ENCODE measurements around the gene TMEM138.

Gene TMEM138

GRCh38 chr11:61341706-61342105, 20.5 kb upstream of the TMEM138 start:
- FAIRE-seq (no peak), DNase-seq (ENCODE audit: insufficient read length, low spot score) (no peak)

DNA sequence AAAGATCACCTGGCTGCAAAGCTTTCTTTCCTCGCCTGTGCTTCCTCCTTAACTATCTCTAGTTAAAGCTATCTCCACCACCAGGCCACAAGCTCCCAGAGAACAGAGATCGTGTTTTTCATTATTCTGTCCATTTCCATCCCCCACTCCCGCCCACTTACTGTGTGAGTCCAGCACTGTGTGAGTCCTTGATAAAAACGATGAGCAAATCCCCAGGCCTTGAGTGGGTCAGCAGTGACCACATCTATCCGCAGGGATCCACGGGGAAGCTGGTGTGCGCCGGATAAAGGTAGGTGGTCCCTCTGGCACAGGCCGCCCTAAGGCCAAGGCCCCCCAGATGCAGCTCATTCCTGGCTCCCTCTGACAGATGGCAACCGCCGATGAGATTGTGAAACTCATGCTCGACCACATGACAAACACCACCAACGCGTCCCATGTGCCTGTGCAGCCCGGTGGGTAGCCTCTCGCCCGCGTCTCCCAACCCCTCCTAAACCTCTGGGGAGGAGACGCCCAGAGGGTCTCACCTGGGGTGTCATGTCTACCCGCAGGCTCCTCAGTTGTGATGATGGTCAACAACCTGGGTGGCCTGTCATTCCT, 19.9 kb upstream of the TMEM138 start:
- FAIRE-seq = no peak
- DNase-seq (ENCODE audit: insufficient read length, low spot score) = no peak

- DNase-seq (ENCODE audit: insufficient read length, low spot score) = no peak
- no peak for FAIRE-seq
Observed at GRCh38 chr11:61343792-61344745, 18.1 kb upstream of the TMEM138 start.

GRCh38 chr11:61345170-61345610, 17.0 kb upstream of the TMEM138 start:
- FAIRE-seq = no peak
- DNase-seq (ENCODE audit: insufficient read length, low spot score) = no peak

- no peak for FAIRE-seq
Observed at GRCh38 chr11:61345954-61346843, 16.0 kb upstream of the TMEM138 start.

GRCh38 chr11:61347916-61348461, 14.2 kb upstream of the TMEM138 start:
- DNase-seq (ENCODE audit: insufficient read length, low spot score) (no peak), FAIRE-seq (no peak)

More at GRCh38 chr11:61345954-61346843, 16.0 kb upstream of the TMEM138 start:
- DNase-seq (ENCODE audit: insufficient read length, low spot score) = no peak

DNA sequence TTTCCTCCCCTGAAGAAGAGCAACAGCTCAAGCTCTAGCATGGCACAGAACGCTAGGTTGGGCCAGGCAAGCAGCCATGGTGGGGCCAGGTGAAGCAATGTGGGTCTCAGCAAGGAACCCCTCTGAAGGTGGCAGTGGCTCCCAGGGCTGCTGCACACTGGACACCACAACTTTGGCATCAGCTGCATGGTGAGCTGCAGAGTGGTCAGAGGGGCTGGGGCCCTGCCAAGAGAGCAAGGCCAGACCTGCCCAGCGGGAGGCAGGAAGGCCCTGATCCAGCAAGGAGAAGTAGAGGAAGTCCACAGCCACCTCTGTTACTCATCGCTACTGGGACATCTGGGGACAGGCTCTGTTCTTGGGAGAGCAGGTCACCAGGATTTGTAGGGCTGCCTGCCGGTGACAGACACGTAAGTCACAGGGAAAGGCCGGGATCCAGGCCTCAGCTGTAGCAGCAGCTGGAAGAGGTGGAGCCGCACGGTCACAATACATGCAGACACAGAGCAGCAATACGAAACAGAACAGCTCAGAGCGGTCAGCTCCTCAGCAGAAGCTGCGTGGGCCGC, 12.9 kb upstream of the TMEM138 start:
- DNase-seq (ENCODE audit: insufficient read length, low spot score) = no peak
- no peak for FAIRE-seq

DNA sequence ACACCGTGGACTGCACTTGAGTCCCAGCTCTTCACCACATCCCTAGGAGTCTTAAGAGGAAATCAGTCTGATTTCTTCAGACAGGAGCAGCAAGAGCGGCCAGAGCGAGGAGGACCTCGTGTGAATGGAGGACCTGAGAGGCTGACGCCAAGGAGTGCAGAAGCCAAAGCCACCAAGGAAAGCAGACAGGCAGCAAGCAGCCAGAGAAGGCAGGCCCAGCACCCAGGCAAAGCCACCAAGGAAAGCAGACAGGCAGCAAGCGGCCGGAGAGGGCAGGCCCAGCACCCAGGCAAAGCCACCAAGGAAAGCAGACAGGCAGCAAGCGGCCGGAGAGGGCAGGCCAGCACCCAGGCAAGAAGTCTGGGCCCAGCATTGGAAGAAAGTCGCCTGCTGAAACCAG, 12.3 kb upstream of the TMEM138 start:
- FAIRE-seq (no peak), DNase-seq (ENCODE audit: insufficient read length, low spot score) (no peak)

GRCh38 chr11:61350336-61350735, 11.8 kb upstream of the TMEM138 start:
- FAIRE-seq (no peak), DNase-seq (ENCODE audit: insufficient read length, low spot score) (no peak)

DNA sequence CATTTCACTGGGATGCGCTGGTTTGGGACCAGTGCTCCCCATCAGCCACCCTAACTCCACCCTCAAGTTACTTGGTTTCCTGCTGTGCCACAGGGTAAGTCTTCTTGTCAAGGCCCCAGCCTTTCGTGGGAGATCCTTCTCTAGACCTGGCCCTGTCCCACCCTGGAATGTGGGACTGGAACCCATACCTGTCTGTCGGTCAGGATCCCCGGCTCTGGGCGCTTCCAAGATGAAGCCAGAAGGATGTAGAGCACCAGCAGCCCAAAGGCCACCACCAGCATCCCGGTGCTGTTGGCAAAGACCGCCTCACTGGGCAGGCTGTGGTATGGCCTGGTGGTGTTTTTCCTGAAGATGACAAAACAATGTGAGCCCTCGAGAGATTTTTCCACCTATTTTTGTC, 11.4 kb upstream of the TMEM138 start:
- no peak for DNase-seq (ENCODE audit: insufficient read length, low spot score)
- FAIRE-seq = no peak

DNA sequence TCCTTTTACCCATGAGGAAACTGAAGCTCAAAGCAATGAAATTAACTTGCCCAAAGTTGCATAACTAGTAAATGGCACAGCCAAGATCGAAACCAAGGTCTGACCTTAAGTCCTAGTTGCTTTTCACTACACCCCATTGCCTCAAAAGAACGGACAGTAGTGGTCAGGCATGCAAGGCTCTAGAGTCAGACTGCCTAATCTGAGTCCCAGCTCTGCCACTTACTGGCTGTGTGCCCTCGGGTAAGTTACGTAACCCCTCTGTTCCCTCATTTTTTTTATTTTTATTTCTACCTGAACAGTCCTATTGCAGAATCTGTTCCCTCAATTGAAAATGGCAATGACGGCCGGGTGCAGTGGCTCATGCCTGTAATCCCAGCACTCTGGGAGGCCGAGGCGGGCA, 10.1 kb upstream of the TMEM138 start:
- FAIRE-seq = no peak

GRCh38 chr11:61353131-61354067, 8.8 kb upstream of the TMEM138 start:
- FAIRE-seq (no peak), DNase-seq (ENCODE audit: insufficient read length, low spot score) (no peak)

More for the DNA sequence above, 10.1 kb upstream of the TMEM138 start:
- DNase-seq (ENCODE audit: insufficient read length, low spot score) = no peak

DNA sequence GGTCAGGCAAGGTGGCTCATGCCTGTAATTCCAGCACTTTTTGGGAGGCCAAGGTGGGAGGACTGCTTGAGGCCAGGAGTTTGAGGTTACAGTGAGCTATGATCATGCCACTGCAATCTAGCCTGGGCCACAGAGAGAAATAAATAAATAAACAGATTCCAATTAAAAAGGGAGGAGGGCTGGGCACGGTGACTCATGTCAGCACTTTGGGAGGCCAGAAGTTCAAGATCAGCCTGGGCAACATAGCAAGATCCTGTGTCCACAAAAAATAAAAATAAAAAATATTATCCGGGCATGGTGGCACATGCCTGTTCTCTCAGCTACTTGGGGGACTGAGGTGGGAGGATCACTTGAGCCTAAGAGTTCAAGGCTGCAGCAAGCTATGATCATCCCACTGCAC, 8.0 kb upstream of the TMEM138 start:
- DNase-seq (ENCODE audit: insufficient read length, low spot score) (no peak), FAIRE-seq (no peak)

- DNase-seq (ENCODE audit: insufficient read length, low spot score) (no peak), FAIRE-seq (no peak)
Observed at GRCh38 chr11:61356706-61357105, 5.5 kb upstream of the TMEM138 start.

GRCh38 chr11:61357233-61357893, 4.8 kb upstream of the TMEM138 start:
- no peak for FAIRE-seq
- no peak for DNase-seq (ENCODE audit: insufficient read length, low spot score)

GRCh38 chr11:61357894-61358239, 4.3 kb upstream of the TMEM138 start:
- DNase-seq (ENCODE audit: insufficient read length, low spot score) (no peak), FAIRE-seq (no peak)

DNA sequence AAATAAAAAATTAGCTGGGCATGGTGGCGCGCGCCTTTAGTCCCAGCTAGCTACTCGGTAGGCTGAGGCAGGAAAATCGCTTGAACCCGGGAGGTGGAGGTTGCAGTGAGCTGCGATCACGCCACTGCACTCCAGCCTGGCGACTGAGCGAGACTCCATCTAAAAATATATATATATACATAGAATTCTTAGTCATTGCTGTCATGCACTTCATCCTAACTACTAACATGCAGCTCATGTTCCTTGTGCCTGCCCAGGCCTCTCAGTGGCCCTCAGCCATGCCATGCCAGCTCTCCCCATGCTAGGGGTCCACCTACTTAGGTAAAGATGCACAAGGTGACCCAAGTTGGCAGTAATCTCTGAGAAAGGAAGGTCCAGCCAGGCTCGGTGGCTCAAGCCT, 3.6 kb upstream of the TMEM138 start:
- DNase-seq (ENCODE audit: insufficient read length, low spot score) (no peak), FAIRE-seq (no peak)

DNA sequence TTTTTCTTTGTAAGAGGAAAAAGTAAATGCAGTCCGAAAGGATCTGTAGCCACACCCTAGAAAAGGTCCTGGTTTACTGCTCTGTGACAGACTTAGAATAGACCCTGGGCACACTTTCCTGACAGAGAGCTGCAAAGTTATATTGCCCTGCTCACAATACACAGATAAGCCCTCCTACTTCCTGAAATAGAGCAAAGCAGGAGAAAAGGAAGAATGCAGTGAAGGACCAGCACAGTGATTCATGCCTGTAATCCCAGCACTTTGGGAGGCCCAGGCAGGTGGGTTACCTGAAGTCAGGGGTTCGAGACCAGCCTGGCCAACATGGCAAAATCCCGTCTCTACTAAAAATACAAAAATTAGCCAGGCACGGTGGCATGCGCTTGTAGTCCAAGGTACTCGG, 2.7 kb upstream of the TMEM138 start:
- no peak for FAIRE-seq
- no peak for DNase-seq (ENCODE audit: insufficient read length, low spot score)

DNA sequence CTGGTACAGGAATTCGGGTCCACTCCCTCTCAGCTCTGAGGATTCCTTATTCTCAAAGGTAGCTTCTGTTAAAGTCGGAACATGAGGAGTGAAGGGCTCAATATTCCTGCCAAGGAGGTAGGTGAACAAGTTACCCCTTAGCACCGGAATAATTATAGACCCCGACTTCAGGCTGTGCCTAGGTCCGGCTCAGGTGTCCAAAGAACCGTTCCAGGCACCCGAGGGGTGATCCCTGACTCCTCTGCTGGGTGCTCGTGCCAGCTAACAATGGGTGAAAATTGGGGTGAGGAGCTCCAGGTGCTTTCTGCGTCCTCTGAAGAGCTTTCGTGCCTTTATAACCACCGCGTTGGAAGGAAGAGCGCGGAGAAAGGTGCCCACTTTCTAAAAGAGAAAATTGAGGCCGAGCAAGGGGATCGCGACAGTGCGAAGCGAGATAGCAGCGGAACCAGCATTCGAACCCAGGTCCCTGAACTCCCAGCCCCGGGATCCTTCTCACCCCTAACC, 885 bp upstream of the TMEM138 start:
- no peak for FAIRE-seq

More for the DNA sequence above, 885 bp upstream of the TMEM138 start:
- no peak for DNase-seq (ENCODE audit: insufficient read length, low spot score)
